GM12874 (cell line): ENCODE results near the gene ZFHX3.

Experiments
- TF ChIP-seq, protein P1 (sequence below): IDR thresholded peaks from 2 replicates; pipeline ENCODE4 v1.5.1; 2011; ENCODE audit warnings: low read depth, mild to moderate bottlenecking, control low read depth, low read length, moderate library complexity; ENCODE audit not compliant: insufficient read depth

Gene ZFHX3

GRCh38 chr16:73040735-73041402 lies 7.1 kb downstream of the ZFHX3 start:
- TF ChIP-seq, protein P1, sequence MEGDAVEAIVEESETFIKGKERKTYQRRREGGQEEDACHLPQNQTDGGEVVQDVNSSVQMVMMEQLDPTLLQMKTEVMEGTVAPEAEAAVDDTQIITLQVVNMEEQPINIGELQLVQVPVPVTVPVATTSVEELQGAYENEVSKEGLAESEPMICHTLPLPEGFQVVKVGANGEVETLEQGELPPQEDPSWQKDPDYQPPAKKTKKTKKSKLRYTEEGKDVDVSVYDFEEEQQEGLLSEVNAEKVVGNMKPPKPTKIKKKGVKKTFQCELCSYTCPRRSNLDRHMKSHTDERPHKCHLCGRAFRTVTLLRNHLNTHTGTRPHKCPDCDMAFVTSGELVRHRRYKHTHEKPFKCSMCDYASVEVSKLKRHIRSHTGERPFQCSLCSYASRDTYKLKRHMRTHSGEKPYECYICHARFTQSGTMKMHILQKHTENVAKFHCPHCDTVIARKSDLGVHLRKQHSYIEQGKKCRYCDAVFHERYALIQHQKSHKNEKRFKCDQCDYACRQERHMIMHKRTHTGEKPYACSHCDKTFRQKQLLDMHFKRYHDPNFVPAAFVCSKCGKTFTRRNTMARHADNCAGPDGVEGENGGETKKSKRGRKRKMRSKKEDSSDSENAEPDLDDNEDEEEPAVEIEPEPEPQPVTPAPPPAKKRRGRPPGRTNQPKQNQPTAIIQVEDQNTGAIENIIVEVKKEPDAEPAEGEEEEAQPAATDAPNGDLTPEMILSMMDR, result no peak

- TF ChIP-seq, protein P1, result no peak
Observed at GRCh38 chr16:73040136-73040535, 7.8 kb downstream of the ZFHX3 start.

DNA sequence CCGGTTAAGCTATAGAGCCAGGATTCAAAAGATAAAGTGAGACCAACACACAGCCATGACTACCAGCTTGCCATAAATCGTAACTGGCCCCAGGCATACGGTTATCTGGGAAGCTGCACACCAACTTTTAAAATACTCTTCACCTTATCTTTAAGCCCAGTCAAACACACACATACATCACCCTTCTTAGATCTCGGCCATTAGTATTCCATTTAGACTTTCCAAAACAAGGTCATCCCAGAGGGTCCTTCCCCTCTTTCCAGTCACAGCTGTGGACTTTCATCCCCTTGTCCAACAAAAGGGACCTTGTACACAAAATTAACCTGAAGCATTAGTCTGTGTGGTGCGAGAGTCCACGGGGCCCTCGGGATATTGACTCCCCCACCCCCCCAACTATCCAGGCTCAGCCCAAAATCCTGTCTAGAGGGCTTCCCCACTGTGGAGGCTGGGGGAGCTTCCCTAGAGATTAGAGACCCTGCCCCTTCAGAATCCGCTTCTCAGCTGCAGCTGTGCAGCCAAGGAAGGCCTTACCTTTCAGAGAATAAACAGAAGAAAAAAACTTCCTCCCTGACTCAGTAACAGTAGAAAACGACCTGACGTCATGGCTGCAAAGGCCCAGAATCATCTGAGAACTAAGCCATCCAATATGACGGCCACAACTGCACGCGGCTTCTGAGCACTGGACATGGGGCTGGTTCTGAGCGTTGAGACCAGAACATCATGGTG lies 9.9 kb downstream of the ZFHX3 start:
- TF ChIP-seq, protein P1, result no peak

DNA sequence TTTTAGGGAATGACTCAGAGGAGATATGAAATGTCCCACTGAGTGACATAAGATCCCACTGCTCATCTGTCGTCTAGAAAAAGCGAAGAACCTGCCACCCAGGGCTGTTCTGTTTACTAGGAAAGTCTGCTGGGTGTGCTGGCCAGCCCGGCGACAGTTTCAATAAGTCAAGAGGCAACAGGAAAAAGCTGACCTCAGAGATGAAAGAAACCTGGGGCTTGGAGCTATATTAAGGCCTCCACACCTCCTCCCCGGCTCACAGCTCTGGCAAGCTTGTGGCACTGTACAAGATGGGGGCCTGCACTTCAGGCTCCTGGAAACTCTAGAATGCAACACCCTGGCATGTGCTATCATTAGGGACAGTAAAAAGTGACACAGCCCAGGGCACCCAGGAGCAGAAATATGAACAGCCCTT lies 10.6 kb downstream of the ZFHX3 start:
- TF ChIP-seq, protein P1, result no peak

GRCh38 chr16:73036074-73036826 lies 11.7 kb downstream of the ZFHX3 start:
- TF ChIP-seq, protein P1, result no peak

DNA sequence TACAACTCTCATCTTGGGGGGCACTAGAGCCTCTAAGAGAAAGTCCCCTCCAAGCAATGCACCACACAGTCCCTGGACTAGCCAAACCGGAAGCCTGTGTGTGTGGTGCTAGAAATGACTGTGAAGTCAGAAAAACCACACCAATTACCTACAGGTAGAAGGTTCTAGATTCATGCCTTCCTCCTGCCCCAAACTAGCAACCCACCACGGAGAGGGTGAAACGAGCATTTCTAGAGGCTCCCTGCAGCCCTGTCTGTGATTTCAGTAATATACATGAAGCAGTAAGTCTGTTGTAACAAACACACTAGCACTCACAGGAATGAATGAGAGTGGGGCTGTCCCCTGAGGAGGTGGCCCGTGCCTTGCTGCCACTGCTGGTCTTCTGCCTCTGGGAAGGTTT lies 13.6 kb downstream of the ZFHX3 start:
- TF ChIP-seq, protein P1, result no peak
